H1 (cell line): ENCODE measurements around the gene KCNQ2. TPM values are rescaled to one million over a fixed set of nuclear protein-coding genes. Genes with fewer than 3 reads are reported as not detected.

Experiments
- CBX8 ChIP-seq: fragments of 300-800, 300-1000 bp; sonication (generic); IDR thresholded peaks from 2 replicates; pipeline ENCODE4 v1.7.1; 2016; ENCODE audit warnings: low read depth, low read length, borderline replicate concordance
- EGR1 ChIP-seq: IDR thresholded peaks from 2 replicates; pipeline ENCODE4 v1.6.1; 2011; ENCODE audit warnings: low read depth, low read length, borderline replicate concordance
- EP300 ChIP-seq, 2 experiments: IDR thresholded peaks; 1 replicate in 1 of 2; 2 replicates in 1 of 2; pipeline ENCODE4 v1.6.1; 2011 to 2012; ENCODE audit warnings: low read depth in 2 of 2, low read length in 2 of 2, mild to moderate bottlenecking in 2 of 2, borderline replicate concordance in 1 of 2, inconsistent platforms in 1 of 2, moderate library complexity in 1 of 2
- MAFK ChIP-seq: IDR thresholded peaks from 2 replicates; pipeline ENCODE4 v1.6.1; 2012; ENCODE audit warnings: low read depth, mild to moderate bottlenecking, improper control_type of control experiment, low read length
- SIN3A ChIP-seq, 2 experiments: IDR thresholded peaks in 1 of 2; conservative IDR thresholded peaks in 1 of 2; 2 replicates each; pipeline ENCODE4 v1.6.1; 2011 to 2012; ENCODE audit warnings: low read length in 2 of 2, improper control_type of control experiment in 1 of 2, low read depth in 1 of 2, mild to moderate bottlenecking in 1 of 2
- polyA plus RNA-seq, 7 experiments: library from polyadenylated mRNA; depleted of rRNA in 3 of 7; stranded (reverse) in 5 of 7; unstranded in 2 of 7; fragments of >200 nt in 5 of 7; fragments of 200-250 nt in 2 of 7; gene quantifications; 1 replicate in 5 of 7; 2 replicates in 1 of 7; 4 replicates in 1 of 7; pipeline versions ENCODE4 v1.2.1 to v1.2.3, GENCODE V29; 2011 to 2013; ENCODE audit warnings: missing spikeins in 2 of 7, mixed read lengths in 2 of 7
- total RNA-seq: library from RNA; stranded (reverse); fragmentation: NEBNext Ultra II Directional; extraction: Animal tissue kit (Norgen Biotek cat#: 25700); gene quantifications from 2 replicates; pipeline ENCODE4 v1.2.1, GENCODE V29; 2021

Gene KCNQ2
- total and polyA plus RNA-seq, 2 of the 8 experiments (the other 6 are each of a cell fraction or from before 2014, with no cell fraction given): 82.6 to 243 TPM

DNA sequence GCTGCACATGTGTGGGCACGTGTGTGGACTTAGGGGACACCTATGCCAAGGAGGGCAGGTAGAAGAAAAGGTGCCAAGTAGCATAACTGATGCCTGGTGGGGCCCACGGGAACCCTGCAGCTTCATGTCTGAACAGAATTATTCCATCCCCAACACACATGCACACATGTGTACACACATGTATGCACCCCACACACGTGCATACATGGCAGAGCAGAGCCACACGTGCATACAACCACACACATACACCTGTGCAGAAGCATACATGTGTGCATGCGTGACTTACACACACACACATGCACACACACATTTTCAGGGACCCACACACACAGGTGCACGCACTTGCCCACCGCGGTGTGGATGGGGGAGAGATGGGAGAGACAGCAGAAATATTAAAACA is 59.6 kb downstream of the KCNQ2 start (continued):
- TF ChIP-seq EP300 (IDR thresholded peaks at IDR 0.05; ENCODE audit: borderline replicate concordance in 1 of 2, low read depth in 2 of 2, low read length in 2 of 2) (no peak), SIN3A (conservative IDR thresholded peaks at IDR 0.05 in 1 of 2, IDR thresholded peaks at IDR 0.05 in 1 of 2; ENCODE audit: low read depth in 1 of 2, low read length in 2 of 2) (no peak), EGR1 (no peak), MAFK (no peak), CBX8 (no peak)
